ENCODE results near the gene SPRN. TPM values are rescaled to one million over a fixed set of nuclear protein-coding genes. Genes with fewer than 3 reads are reported as not detected.
"Not testable (repeated sequence)": the region's sequence is repeated elsewhere in the genome, so short reads cannot be mapped to it uniquely, and the experiment has no call there.

SPRN gene
- total RNA-seq, 8 experiments from 2014 or later, result 2.2 to 8.8 (median 3.4) TPM

- Histone ChIP-seq H3K4me3 (no peak overlapping the region), H3K27ac (no peak overlapping the region), H3K4me1 (replicated peaks in 1 of 2) (no peaks in the 10 kb centered on the region)
- in situ Hi-C loops (cut with MboI; ENCODE audit: low pct_unique_long_range_greater_than_20kb in 2 of 9, low sequenced_read_pairs in 9 of 9, unreplicated experiment in 9 of 9), result no loop called here
- 32 to 96% (median 55%) methylated on average over 1 to 4 of the region's 4 CpGs; no CpG with 5 or more reads in 1 of the 10 experiments for WGBS, 10 experiments
- no peak for ATAC-seq (replicated peaks in 6 of 8)
Measured at GRCh38 chr10:133452453-133452852, 28.0 kb upstream of the SPRN start.

DNA sequence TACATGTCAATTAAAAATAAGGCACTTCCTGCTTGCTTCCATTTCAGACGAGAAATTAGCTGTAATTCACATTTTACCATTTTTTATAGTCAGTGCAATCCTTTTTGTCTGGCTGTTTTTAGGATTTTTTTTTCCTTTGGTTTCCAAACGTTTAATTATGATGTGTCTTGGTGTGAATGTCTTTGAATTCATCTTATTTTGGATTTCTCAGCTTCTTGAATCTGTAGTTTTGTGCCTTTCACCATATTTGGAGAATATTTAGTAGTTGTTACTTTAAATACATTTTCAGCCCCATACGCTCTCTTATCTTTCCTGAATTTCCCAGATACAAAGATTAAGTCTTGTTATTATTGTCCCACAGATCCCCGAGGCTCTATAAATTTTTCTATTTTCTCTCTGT, 26.9 kb upstream of the SPRN start:
- WGBS, 10 experiments, result 3 to 71% (median 35%) methylated on average over 1 to 4 of the region's 4 CpGs
- in situ Hi-C loops (cut with MboI; ENCODE audit: low pct_unique_long_range_greater_than_20kb in 2 of 9, low sequenced_read_pairs in 9 of 9, unreplicated experiment in 9 of 9), result no loop called here
- H3K4me1 ChIP-seq (replicated peaks in 1 of 2), result no peaks in the 10 kb centered on the region

GRCh38 chr10:133448120-133448519, 23.7 kb upstream of the SPRN start:
- no peaks in the 10 kb centered on the region for H3K4me1 ChIP-seq (replicated peaks in 1 of 2)
- no peak for ATAC-seq (replicated peaks in 6 of 8)
- no peak overlapping the region for H3K4me3 ChIP-seq
- no peak overlapping the region for H3K27ac ChIP-seq
- in situ Hi-C loops (cut with MboI; ENCODE audit: low pct_unique_long_range_greater_than_20kb in 2 of 9, low sequenced_read_pairs in 9 of 9, unreplicated experiment in 9 of 9), result no loop called here

More for the DNA sequence above, 26.9 kb upstream of the SPRN start:
- ATAC-seq (replicated peaks in 6 of 8), result no peak
- H3K4me3 ChIP-seq, result no peak overlapping the region
- H3K27ac ChIP-seq, result no peak overlapping the region

DNA sequence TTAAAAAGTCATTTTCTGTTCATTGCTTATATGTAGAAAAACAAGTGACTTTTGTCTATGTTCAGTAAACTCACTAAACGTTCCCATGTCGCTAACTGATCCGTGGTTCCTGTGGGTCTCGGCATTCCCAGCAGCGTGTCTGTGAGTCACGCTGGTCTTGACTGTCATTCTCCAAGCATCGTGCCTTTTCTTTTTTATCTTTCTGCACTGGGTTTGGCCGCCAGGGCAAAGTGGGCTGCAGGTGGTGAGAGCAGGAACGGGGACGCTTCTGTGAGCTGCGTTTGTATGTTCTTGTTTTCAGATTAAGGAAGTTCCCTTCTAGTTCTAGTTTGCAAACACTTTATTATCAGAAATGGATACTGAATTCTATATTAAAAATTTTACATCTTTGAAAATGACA, 22.6 kb upstream of the SPRN start:
- in situ Hi-C loops (cut with MboI; ENCODE audit: low pct_unique_long_range_greater_than_20kb in 2 of 9, low sequenced_read_pairs in 9 of 9, unreplicated experiment in 9 of 9), result no loop called here
- ATAC-seq (replicated peaks in 6 of 8), result no peak
- 58 to 100% (median 77%) methylated on average over 1 to 11 of the region's 11 CpGs for WGBS, 10 experiments
- Histone ChIP-seq H3K4me3 (no peak overlapping the region), H3K4me1 (replicated peaks in 1 of 2) (no peaks in the 10 kb centered on the region), H3K27ac (no peak overlapping the region)

GRCh38 chr10:133445751-133446708, 21.6 kb upstream of the SPRN start:
- Histone ChIP-seq H3K4me1 (replicated peaks in 1 of 2) (no peaks in the 10 kb centered on the region), H3K27ac (no peak overlapping the region), H3K4me3 (no peak overlapping the region)
- WGBS, 10 experiments, result 84 to 100% methylated on average over 1 to 18 of the region's 80 CpGs; no CpG with 5 or more reads in 8 of the 10 experiments
- in situ Hi-C loops (cut with MboI; ENCODE audit: low pct_unique_long_range_greater_than_20kb in 2 of 9, low sequenced_read_pairs in 9 of 9, unreplicated experiment in 9 of 9), result no loop called here
- no peak for ATAC-seq (replicated peaks in 6 of 8)

- Histone ChIP-seq H3K4me3 (no peak overlapping the region), H3K27ac (no peak overlapping the region), H3K4me1 (replicated peaks in 1 of 2) (no peaks in the 10 kb centered on the region)
- 79 to 100% (median 85%) methylated on average over 2 to 10 of the region's 22 CpGs; no CpG with 5 or more reads in 6 of the 10 experiments for WGBS, 10 experiments
- in situ Hi-C loops (cut with MboI; ENCODE audit: low pct_unique_long_range_greater_than_20kb in 2 of 9, low sequenced_read_pairs in 9 of 9, unreplicated experiment in 9 of 9), result no loop called here
- no peak for ATAC-seq (replicated peaks in 6 of 8)
Measured at GRCh38 chr10:133445268-133445732, 20.9 kb upstream of the SPRN start.

GRCh38 chr10:133444342-133445267, 20.2 kb upstream of the SPRN start:
- H3K27ac ChIP-seq, result no peak overlapping the region
- no peaks in the 10 kb centered on the region for H3K4me1 ChIP-seq (replicated peaks in 1 of 2)
- 20 to 100% (median 69%) methylated on average over 1 to 8 of the region's 12 CpGs; no CpG with 5 or more reads in 5 of the 10 experiments for WGBS, 10 experiments
- no peak for ATAC-seq (replicated peaks in 6 of 8)
- H3K4me3 ChIP-seq, result no peak overlapping the region
- in situ Hi-C loops (cut with MboI; ENCODE audit: low pct_unique_long_range_greater_than_20kb in 2 of 9, low sequenced_read_pairs in 9 of 9, unreplicated experiment in 9 of 9), result no loop called here

DNA sequence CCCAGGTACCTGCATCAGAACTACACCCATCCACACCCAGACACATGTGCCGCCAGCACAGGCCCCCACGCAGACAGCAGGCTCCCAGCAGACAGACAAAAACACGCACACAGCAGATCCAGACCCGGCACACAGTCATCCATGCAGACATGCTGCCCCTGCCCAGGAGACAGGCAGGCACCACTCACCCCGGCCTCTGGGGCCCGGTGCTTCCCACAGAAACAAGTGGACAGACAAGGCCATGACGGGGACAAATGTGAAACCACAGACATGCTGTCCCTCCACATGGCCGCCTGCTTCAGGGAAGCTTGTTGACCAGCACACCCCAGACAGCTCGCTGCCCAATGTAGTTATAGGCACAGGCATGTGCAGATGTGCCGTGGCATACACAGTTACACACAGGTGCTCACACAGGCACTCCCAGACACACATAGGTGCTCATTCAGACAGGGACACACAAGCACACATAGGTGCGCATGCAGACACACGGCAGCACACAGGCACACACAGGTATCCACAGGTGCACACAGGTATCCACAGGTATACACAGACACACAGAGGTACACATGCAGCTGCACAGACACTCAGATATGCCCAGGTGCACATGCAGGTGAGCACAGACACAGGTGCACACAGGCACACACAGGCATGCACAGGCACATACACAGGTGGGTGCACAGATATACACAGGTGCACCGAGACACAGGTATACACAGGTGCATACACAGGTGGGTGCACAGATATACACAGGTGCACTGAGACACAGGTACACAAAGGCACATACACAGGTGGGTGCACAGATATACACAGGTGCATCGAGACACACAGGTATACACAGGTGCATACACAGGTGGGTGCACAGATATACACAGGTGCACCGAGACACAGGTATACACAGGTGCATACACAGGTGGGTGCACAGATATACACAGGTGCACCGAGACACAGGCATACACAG, 18.8 kb upstream of the SPRN start:
- Histone ChIP-seq H3K4me3 (no peak overlapping the region), H3K4me1 (replicated peaks in 1 of 2) (no peaks in the 10 kb centered on the region), H3K27ac (no peak overlapping the region)
- 20 to 100% (median 69%) methylated on average over 1 to 12 of the region's 16 CpGs; no CpG with 5 or more reads in 3 of the 10 experiments for WGBS, 10 experiments
- no peak for ATAC-seq (replicated peaks in 6 of 8)
- in situ Hi-C loops (cut with MboI; ENCODE audit: low pct_unique_long_range_greater_than_20kb in 2 of 9, low sequenced_read_pairs in 9 of 9, unreplicated experiment in 9 of 9), result no loop called here

- in situ Hi-C loops (cut with MboI; ENCODE audit: low pct_unique_long_range_greater_than_20kb in 2 of 9, low sequenced_read_pairs in 9 of 9, unreplicated experiment in 9 of 9), result no loop called here
- no peak overlapping the region for H3K4me3 ChIP-seq
- 55 to 80% (median 66%) methylated on average over 1 to 11 of the region's 23 CpGs; no CpG with 5 or more reads in 4 of the 10 experiments for WGBS, 10 experiments
- no peak overlapping the region for H3K27ac ChIP-seq
- H3K4me1 ChIP-seq (replicated peaks in 1 of 2), result no peaks in the 10 kb centered on the region
- no peak for ATAC-seq (replicated peaks in 6 of 8)
Measured at GRCh38 chr10:133442191-133442966, 18.0 kb upstream of the SPRN start.

DNA sequence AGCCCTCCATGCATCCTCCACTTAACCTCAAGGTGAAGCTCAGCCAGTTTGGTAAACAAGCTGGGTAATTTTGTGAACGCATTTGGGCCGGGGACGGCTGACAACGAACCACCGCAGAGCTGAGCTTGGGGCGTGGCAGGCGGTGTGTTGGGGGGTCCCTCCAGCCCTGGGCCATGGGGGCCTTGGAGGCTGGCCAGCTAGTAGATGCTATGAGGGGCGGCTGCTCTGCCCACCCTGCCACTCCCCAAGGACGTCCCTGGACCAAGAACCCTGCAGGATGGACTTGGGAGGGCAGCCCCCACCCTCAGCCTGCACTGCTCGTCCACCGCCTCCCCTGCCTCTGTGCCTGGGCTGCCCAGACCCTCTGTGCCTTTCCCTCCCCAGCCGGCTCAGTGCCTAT, 17.4 kb upstream of the SPRN start:
- WGBS, 10 experiments, result 77 to 97% (median 83%) methylated on average over 1 to 10 of the region's 12 CpGs; no CpG with 5 or more reads in 6 of the 10 experiments
- in situ Hi-C loops (cut with MboI; ENCODE audit: low pct_unique_long_range_greater_than_20kb in 2 of 9, low sequenced_read_pairs in 9 of 9, unreplicated experiment in 9 of 9), result no loop called here
- Histone ChIP-seq H3K27ac (no peak overlapping the region), H3K4me3 (no peak overlapping the region), H3K4me1 (replicated peaks in 1 of 2) (no peaks in the 10 kb centered on the region)
- no peak for ATAC-seq (replicated peaks in 6 of 8)

DNA sequence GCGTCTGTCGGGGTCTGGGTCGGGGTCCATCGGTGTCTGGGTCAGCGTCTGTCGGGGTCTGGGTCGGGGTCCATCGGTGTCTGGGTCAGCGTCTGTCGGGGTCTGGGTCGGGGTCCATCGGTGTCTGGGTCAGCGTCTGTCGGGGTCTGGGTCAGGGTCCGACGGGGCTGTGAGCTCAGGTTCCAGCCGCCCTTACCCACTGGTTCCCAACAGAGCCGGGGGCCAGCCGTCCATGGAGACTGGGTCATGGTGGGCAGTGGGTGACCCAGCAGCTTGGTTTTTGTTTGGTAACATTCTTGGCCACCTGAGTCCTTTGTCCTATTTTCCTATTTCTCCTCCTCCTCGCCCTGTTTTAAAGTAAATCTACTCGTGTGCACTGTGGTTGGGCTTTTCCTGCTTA, 16.9 kb upstream of the SPRN start:
- H3K4me3 ChIP-seq; ATAC-seq (replicated peaks in 6 of 8); H3K4me1 ChIP-seq (replicated peaks in 1 of 2); in situ Hi-C loops (cut with MboI; ENCODE audit: low pct_unique_long_range_greater_than_20kb in 2 of 9, low sequenced_read_pairs in 9 of 9, unreplicated experiment in 9 of 9); H3K27ac ChIP-seq: not testable (repeated sequence)
- WGBS, 10 experiments, result 44 to 100% (median 63%) methylated on average over 1 to 7 of the region's 21 CpGs; no CpG with 5 or more reads in 6 of the 10 experiments

Measured in motor neuron (in vitro differentiated cells).